Hindlimb muscle (tissue), 1 donor: ENCODE measurements around the gene TMEM132E. TPM values are rescaled to one million over a fixed set of nuclear protein-coding genes. Genes with fewer than 3 reads are reported as not detected.

ENCODE experiments used
- DNase-seq: peaks from one replicate; pipeline ENCODE4 v3.0.0-alpha.2; 2013
- polyA plus RNA-seq: library from polyadenylated mRNA; unstranded; fragments of 120-200 nt; gene quantifications from one replicate; pipeline ENCODE4 v1.2.1, GENCODE V29; 2013; ENCODE audit not compliant: insufficient read length

TMEM132E gene
- polyA plus RNA-seq, 1 donor: 0.40 TPM

- no peak for DNase-seq
These were observed 10.4 kb upstream of the TMEM132E start for GRCh38 chr17:34568953-34569352.

- no peak for DNase-seq
These were observed 9.8 kb upstream of the TMEM132E start for GRCh38 chr17:34569591-34569990.

DNA sequence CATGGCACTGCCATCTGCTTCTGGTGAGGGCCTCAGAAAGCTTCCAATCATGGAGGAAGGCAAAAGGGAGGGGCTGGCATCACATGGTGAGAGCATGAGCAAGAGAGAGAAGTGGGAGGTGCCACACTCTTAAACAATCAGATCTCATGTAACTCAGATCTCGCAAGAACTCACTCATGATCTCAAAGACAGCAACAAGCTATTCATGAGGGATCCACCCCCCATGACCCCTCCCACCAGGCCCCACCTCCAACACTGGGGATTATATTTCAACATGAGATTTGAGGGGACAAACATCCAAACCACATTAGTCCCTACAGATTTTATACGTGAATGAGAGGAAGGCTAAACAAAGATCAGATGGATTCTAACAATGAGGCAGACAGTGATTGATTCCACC, 8.9 kb upstream of the TMEM132E start:
- DNase-seq: no peak

- no peak for DNase-seq
These were observed 7.8 kb upstream of the TMEM132E start for GRCh38 chr17:34571428-34572130.

- DNase-seq: no peak
These were observed 6.9 kb upstream of the TMEM132E start for GRCh38 chr17:34572483-34572882.

GRCh38 chr17:34575182-34575581, 4.2 kb upstream of the TMEM132E start:
- no peak for DNase-seq

DNA sequence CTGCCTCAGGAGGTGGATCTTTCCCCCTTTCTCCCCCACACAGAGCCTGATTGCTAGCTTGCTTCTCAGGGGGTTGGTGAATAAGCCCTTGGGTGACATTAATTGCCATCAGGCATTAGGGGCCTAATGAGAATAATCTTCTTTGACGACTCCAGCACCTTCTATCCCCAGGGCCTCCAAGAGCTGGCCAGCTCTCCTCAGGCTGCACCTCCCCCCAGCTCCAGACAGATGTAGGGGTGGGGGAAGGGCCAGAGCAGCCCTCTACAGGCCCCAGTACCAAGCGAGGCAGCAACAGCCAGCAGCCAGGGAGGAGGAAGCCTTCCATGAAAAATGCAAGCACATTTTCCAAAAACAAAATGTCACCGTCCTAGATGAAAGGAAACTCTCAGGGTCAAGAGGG, 1.4 kb upstream of the TMEM132E start:
- DNase-seq: no peak

DNA sequence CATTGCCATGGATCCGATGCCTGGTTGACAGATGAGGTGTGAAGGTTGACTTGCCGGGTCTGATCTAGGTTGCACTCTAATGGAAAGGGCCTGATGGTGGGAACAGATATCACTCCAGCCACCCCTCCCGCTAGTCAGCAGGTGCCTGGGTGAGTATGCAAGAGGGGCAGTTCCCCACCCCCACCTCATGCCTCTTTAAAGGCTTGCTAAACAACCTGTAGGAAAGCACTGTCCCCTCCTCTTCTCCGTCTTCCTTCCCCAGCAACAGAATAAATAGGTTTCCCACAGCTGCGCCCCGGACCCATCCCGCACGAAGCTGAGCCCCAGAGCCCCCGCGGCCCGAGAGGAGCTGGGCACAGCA, 746 bp upstream of the TMEM132E start:
- DNase-seq: no peak

DNA sequence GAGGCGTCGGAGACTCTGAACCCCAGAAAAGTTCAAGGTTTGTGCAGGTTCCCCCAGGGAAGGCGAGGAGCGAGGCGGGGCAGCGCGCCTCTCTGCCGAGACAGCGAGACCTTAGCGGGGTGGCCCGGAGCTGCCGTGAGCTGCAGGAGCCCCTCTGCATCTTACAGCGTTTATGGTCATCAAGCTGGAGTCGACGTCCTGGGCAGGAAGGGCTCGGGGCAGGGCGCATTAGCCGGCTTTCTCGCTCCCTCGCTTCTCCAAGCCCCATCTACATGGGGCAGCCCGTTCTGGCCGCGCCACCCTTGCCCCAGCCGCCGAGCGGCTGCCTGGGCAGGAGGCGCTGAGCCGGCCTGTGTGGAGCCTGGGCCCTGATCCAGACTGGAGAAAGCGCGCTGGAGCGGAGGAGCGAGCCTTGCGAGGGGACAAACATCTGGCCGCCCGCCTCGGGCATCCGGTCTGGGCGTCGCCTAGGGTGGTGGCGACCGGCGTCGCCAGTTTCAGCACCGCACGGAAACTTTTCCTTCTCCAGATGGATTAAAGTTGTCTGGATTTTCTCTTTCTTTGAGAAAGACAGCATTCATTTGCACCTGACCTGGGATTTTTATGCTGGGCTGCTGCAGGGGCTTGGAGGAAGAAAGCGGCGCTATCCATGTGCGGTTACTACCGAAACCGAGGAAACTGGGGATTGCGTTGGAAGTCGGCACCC, 750 bp downstream of the TMEM132E start:
- DNase-seq: no peak

- no peak for DNase-seq
These were observed 1.5 kb downstream of the TMEM132E start for GRCh38 chr17:34580685-34581445.

DNA sequence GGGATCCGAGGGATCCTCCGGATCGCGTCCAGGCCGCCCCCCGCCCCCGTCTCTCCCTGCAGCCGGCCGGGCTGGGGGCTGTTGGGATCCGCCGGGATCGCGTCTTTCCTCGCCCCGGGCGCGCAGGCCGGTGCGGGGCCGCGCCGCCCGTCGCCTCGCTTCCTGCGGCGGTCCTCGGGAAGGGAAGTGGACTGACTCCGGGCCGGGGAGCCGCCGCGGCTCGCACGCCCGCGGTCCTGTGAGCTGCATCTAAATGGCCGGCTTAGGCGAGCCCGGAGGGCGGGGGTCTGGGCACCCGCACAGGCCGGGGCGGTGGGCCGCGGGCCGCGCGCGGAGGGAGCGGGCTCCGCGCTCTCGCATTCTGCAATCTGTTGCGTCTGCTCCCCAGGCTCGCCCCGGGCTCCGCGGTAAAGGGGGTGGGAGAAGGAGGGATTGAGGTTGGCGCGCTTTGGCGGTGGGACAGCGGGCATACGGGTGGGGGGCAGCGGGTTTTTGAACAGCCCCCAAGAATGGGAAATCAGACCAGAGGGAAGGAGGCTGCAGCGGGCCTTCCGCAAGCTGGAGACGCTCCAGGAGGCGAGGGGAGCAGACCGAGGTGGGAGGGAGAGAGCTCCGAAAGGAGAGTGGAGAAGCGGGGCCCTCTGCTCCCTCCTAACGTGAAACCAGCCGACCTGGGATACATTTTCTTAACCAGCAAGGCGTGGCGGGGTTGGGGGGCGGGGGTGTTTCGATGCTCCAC, 2.2 kb downstream of the TMEM132E start:
- DNase-seq: peak; percentile 38

GRCh38 chr17:34582185-34582900, 3.0 kb downstream of the TMEM132E start:
- DNase-seq: no peak

DNA sequence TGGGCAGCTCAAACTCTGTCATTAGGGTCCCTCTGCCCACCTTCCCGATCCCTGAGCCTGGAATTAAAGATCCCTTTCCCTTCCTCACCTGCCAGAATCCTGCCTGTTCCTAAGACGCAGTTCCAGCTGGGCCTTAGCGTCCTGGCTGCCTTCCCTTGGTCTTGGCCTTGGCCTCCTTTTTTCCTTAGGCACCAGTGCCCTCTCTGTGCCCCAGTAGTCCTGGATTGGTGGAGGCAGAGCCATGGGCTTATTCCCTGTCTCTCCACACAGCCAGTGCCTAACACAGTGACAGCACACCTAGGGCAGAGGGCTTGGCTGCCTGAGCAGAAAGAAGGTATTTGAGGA, 3.5 kb downstream of the TMEM132E start:
- no peak for DNase-seq

DNA sequence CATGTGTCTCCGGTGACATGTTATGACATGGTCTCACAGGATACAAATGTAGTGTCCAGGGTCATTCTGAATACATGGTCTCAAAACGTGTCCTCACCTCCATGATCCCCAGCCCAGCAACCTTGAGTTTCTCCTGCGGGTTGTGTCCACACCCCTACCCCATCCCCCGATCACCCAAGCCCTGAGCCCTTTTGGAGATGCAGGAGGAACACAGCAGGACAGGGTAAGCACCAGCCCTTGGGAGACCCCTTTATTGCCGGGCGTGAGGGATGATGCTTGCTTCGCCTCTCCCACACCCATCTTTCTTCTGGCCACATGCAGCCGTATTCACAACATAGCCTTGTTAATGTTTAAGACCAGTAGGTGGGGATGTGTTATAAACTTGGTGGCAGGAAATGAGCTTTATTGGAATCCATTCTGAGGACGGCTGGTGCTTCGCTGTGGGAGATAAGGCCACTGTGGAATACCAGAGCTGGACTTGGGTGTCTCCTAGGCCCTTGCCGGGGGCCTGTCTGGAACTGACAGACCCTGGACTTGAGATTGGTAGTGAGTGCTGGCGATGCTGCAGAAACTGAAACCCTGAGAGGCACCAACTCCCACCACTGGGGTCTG, 5.5 kb downstream of the TMEM132E start:
- no peak for DNase-seq

- DNase-seq: no peak
These were observed 7.0 kb downstream of the TMEM132E start for GRCh38 chr17:34586346-34586846.

- no peak for DNase-seq
These were observed 8.9 kb downstream of the TMEM132E start for GRCh38 chr17:34588266-34588665.

- no peak for DNase-seq
These were observed 10.0 kb downstream of the TMEM132E start for GRCh38 chr17:34589120-34589965.

GRCh38 chr17:34592002-34592401, 12.6 kb downstream of the TMEM132E start:
- DNase-seq: no peak

DNA sequence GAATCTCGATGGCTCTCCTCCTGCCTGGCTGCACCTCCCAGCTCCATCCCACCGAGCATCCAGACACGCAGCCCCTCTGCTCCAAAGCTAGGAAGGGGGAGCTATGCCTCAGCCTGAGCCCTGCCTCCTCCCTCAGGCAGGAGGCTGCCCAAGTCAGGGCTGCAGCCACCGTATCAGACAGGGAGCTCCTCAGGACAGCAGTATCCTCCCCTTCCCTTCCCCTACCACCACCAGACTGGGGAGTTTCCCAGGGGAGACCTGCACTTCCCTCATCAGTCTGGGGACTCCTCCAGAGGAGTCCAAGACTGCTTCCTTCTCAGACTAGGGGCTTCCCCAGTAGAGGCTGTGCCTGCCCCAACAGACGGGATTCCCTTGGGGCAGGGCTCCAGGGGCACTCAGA, 17.5 kb downstream of the TMEM132E start:
- no peak for DNase-seq

DNA sequence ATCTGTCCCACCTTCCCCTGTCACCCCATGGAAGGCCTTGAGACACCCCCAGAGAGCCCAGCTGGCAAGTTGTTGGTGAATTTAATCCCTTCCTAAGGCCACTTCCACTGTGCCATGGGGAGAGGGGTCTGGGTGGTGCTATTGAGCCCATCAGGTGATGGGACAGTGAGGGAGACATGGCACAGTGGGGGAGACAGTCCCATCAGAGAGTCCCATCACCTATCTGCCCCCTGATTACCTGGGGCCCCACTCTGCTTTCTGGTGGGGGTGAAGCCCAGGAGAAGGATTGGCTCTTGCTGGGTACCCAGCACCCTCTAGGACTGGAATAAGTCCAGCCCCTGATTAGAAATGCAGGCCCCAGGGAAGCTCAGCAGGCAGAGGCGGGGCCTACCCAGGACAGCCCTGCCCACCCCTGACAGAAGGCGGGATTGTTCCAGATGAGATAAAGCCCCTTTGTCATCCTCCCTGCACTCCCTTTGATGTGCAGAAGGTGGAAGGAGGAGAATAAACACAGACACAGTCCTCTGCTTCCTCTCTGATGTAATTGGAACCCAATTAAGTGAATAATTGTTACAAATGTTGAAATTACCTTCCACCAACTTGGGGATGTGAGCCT, 18.9 kb downstream of the TMEM132E start:
- DNase-seq: no peak
